Astrocyte of the spinal cord (primary cell): Measurements from ENCODE around the gene NTNG1.

Experiments
- DNase-seq: peaks from one replicate; pipeline ENCODE4 v3.0.0; 2011; ENCODE audit warnings: low read depth, low spot score
- H3K4me3 ChIP-seq: 2 replicates; pipeline ENCODE4 v1.5.1; 2011; ENCODE audit warnings: low read depth, mild to moderate bottlenecking, low read length, moderate library complexity
- CTCF ChIP-seq: IDR thresholded peaks from 2 replicates; pipeline ENCODE4 v1.5.1; 2012; ENCODE audit warnings: low read depth, mild to moderate bottlenecking, low read length, inconsistent platforms
- in situ Hi-C: cut with HindIII; loops from 2 replicates; pipeline ENCODE4 v1.10.0; 2017; ENCODE audit warnings: low sequenced_read_pairs

The NTNG1 gene

GRCh38 chr1:107339775-107340174 lies 198.9 kb downstream of the NTNG1 start:
- no peak for TF ChIP-seq CTCF
- DNase-seq, result no peak
- in situ Hi-C loops, result no loop called here
- H3K4me3 ChIP-seq, result no peak overlapping the region

- H3K4me3 ChIP-seq, result no peak overlapping the region
- DNase-seq, result no peak
- no peak for TF ChIP-seq CTCF
- in situ Hi-C loops, result no loop called here
Observed at GRCh38 chr1:107342316-107342715, 201.5 kb downstream of the NTNG1 start.

GRCh38 chr1:107342768-107343167 lies 201.9 kb downstream of the NTNG1 start:
- in situ Hi-C loops, result no loop called here
- H3K4me3 ChIP-seq, result no peak overlapping the region
- DNase-seq, result no peak
- no peak for TF ChIP-seq CTCF

GRCh38 chr1:107343601-107344000 lies 202.8 kb downstream of the NTNG1 start:
- H3K4me3 ChIP-seq, result no peak overlapping the region
- DNase-seq, result no peak
- in situ Hi-C loops, result no loop called here
- TF ChIP-seq CTCF, result no peak

DNA sequence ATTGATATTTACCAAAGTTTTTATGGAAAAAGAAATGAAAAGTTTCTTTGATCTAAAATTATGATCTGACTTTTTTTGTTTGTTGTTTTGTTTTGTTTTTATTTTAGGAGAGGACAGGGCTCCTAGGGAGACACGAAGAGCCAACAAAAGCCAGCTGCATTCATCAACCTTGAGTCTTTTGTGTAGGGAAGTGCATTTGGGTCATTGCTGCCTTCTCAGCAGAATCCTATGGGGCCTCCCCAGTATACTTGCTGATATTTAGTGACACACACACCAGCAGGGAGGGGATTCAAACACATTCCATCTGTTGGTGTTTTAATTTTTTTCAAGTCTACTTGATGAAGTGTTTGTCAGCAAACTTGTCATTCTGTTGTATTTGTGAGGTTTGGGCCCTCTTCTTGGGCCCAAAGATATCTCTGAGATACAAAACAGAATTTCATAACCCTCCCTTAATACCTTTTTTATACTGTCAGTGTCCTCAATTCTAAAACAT lies 203.5 kb downstream of the NTNG1 start:
- no peak for DNase-seq
- TF ChIP-seq CTCF, result no peak
- no peak overlapping the region for H3K4me3 ChIP-seq
- in situ Hi-C loops, result no loop called here

GRCh38 chr1:107344836-107345235 lies 204.0 kb downstream of the NTNG1 start:
- TF ChIP-seq CTCF, result no peak
- no peak overlapping the region for H3K4me3 ChIP-seq
- no peak for DNase-seq
- in situ Hi-C loops, result no loop called here

DNA sequence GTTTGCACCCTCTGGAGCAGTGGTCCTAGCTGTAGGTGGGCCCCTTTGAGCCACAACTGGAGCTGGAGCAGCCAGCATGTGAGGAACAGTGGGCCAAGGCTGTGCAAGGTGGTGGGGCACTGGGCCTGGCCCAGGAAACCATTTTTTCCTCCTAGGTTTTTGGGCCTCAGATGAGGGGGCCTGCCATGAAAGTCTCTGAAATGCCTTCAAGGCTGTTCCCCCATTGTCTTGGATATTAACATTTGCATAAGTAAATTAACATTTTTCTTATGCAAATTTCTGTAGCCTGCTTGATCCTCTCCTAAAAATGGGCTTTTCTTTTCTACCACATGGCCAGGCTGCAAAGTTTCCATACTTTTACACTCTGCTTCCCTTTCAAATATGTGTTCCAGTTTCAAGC lies 212.0 kb downstream of the NTNG1 start:
- no peak overlapping the region for H3K4me3 ChIP-seq
- TF ChIP-seq CTCF, result no peak
- no peak for DNase-seq
- in situ Hi-C loops, result no loop called here
